Thyroid gland (tissue), 4 donors: ENCODE results near the gene MUS81.
A peak's percentile ranks its signal among the peaks of the same experiment; 100 is the strongest.

Source experiments
- POLR2A ChIP-seq, 2 donors: fragments of 450-650 bp; IDR thresholded peaks; one replicate each; pipeline ENCODE4 v1.6.1; 2017; ENCODE audit warnings: antibody characterized with exemption in 2 of 2, mild to moderate bottlenecking in 2 of 2, moderate library complexity in 1 of 2
- TF ChIP-seq, protein P1 (sequence below), 6 experiments: fragments of 200-600 bp in 3 of 6; fragments of 450-650 bp in 3 of 6; sonication (generic) in 3 of 6; IDR thresholded peaks; one replicate each; pipeline ENCODE4 v1.5.1; 2016 to 2019; ENCODE audit warnings: antibody characterized with exemption in 6 of 6, mild to moderate bottlenecking in 2 of 6, inconsistent platforms in 1 of 6, moderate library complexity in 1 of 6

DNA sequence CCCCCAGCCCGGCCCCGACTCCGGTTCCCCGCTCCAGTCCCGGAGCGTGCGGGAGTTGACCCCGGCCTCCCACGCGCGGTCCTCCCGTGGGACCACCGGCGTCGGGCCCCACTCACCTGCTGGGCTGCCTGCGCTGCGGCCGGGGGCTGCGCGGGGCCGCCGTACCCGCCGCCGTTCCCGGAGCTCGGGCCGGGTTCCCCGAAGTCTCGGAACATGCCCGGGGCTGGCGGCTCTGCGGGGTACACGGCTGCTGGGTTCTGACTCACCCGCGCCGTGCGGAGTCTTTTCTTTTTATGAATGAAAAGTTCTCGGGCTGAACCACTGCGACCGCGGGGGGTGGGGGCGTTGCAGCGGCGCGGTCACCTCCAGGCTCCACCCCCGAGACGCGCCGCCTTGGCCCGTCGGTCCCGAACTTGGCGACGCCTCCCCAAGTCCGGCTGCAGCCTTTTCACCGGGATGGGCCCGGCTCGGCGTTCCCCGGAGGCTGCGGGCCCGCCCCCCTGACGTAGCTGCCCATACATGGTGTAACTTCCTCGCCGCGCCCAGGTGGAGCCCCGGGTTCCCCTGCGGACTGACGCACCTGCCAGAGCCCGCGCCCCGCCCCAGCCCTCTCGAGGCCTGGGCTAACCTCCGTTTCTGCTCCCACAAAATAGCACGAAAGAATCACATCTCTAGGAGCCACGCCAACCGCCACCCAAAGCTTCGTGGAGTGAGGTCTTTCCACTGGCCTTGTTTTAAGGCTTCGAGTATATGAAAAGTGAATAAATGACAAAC lies 40.1 kb downstream of the MUS81 start, which contains the start of gene FOSL1:
- TF ChIP-seq, protein P1, sequence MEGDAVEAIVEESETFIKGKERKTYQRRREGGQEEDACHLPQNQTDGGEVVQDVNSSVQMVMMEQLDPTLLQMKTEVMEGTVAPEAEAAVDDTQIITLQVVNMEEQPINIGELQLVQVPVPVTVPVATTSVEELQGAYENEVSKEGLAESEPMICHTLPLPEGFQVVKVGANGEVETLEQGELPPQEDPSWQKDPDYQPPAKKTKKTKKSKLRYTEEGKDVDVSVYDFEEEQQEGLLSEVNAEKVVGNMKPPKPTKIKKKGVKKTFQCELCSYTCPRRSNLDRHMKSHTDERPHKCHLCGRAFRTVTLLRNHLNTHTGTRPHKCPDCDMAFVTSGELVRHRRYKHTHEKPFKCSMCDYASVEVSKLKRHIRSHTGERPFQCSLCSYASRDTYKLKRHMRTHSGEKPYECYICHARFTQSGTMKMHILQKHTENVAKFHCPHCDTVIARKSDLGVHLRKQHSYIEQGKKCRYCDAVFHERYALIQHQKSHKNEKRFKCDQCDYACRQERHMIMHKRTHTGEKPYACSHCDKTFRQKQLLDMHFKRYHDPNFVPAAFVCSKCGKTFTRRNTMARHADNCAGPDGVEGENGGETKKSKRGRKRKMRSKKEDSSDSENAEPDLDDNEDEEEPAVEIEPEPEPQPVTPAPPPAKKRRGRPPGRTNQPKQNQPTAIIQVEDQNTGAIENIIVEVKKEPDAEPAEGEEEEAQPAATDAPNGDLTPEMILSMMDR (IDR thresholded peaks at IDR 0.05): no peak
- TF ChIP-seq POLR2A (IDR thresholded peaks at IDR 0.05): peak in 1 of 2 donors; percentile 49
